GM19025 (cell line): ENCODE measurements around the gene NLRX1.
"Not testable (repeated sequence)": the region's sequence is repeated elsewhere in the genome, so short reads cannot be mapped to it uniquely, and the experiment has no call there.

Experiments
- ATAC-seq: cut with Tn5 transposase; IDR thresholded peaks from one replicate; pipeline ENCODE4 v1.9.1; 2021; ENCODE audit warnings: mild to moderate bottlenecking, low read depth, moderate library complexity; ENCODE audit not compliant: unreplicated experiment

NLRX1 gene

DNA sequence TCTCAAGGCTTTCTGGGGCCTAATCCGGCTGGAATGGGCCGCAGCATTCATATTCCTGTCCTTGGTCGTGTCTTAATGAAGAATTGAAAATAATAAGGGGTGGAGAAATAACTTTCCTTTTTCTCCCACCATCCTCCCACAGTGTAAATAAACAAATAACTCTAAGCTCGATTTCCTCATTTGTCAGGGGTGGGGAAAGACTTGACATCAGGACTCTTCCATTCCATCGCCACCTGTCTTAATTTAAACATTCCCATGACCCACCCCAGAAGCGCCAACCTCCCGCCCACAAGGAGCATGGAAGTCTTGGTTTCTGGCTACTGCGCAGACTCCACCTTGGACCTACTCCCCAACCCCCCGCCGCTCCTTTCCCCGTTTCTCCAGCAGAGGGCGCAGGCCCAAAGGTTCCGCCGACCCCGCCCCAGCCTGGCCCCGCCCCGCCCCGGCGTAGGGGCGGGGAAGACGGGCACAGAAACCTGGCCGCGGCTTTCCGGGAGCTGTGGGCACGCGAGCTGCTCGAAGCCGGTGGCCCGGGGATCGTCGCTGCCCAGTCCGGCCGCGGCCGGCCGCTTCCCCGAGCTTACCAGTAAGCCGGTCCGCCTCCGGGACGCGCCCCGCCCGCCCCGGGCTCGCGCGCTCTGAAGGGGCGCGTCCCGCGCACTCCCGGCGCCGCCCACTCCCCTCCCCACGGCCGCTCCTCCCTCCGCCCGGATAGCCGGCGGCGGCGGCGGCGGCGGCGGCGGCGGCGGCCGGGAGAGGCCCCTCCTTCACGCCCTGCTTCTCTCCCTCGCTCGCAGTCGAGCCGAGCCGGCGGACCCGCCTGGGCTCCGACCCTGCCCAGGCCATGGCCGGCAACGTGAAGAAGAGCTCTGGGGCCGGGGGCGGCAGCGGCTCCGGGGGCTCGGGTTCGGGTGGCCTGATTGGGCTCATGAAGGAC lies 37.3 kb downstream of the NLRX1 start, which contains the start of gene CBL:
Gene CBL, plus strand, starts transcription at position 766 of the 937 bp plus-strand sequence. Its CDS starts 79 bp downstream, at position 845.
- ATAC-seq, result peak; percentile 84

- peak; percentile 9 for ATAC-seq
Observed at GRCh38 chr11:119206511-119207414, 38.2 kb downstream of the NLRX1 start.

DNA sequence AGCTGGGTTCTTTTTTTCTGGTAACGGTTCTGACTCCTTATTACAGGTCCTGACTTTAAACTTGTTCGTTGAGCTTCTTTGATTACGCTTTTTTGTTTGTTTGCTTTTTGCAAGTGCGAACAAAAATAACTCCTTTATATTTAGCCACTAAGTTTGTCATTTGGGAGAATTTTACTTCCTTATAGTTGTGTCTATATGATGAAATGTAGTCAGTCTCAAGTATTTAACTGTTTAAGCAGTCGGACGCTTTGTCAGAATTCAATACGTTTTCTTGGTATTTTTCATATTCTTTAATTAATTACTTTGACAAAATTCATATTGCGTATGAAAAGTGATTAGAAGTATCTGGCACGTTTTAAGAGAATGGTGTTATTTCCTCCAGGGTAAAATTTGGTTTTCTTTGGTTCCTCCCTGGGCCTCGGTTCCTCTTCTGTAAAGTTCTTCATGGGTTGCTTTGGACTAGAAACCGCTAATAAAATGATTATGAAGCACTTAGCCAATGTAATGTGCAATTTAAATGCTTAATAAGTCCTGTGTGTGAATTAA lies 39.0 kb downstream of the NLRX1 start:
- no peak for ATAC-seq

DNA sequence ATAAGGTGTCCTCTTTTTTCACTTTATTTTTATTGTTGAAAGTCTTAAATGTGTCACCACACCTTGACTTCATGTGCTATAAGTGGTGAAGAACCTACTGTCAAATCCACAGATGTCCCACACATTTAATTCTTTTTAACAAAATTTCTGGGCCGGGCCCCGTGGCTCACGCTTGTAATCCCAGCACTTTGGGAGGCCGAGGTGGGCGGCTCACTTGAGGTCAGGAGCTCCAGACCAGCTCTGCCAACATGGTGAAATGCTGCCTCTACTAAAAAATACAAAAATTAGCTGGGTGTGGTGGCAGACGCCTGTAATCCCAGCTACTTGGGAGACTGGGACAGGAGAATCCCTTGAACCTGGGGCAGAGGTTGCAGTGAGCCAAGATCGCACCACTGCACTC lies 40.7 kb downstream of the NLRX1 start:
- ATAC-seq, result no peak

GRCh38 chr11:119210050-119210449 lies 41.5 kb downstream of the NLRX1 start:
- ATAC-seq, result no peak

DNA sequence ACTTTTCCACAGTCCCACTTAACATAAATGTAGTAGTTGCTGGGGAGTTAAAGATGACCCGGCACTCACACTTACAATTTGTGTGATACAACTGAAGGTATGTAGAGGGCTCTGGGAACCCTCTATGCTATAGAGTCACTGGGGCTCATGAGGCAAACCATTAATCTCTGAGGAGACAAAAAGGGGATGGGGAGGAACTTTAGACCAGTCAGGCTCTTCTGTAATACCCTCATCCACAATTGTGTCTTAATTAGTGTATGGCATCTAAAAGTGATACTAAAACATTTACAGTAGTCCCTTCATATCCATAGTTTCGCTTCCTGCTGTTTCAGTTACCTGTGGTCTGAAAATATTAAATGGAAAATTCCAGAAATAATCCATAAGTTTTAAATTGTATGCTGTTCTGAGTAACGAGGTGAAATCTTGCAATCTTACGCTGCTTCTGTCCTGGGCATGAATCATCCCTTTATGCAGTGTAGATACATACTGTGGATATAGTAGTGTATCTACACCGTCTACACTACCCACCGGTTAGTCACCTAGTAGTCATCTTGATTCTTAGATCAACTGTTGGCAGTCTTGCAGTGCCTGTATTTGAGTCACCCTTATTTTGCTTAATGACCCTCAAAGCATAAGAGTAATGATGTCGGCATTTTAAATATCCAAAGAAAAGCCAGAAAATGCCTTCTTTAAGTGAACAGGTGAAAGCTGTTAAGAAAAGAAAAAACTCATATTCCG lies 49.8 kb downstream of the NLRX1 start:
- no peak for ATAC-seq

DNA sequence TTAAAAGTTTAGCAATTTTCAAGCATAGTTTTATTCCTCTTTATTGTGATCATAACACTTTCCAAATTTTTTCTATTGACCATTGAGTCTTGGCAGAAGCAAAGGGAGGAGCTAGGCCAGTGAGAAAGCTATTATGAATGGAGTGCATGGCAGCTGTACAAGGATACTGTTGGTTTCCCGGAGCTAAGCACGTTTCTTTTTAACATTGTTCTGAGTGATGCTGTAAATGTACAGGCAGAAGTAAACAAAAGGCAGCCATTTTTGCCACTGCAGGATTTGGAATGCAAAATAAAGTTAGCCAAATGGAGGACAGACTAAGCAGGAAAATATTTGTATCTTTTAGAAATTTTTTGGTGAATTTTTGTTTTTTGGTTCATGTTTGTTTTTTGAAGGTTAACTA lies 53.8 kb downstream of the NLRX1 start:
- no peak for ATAC-seq

DNA sequence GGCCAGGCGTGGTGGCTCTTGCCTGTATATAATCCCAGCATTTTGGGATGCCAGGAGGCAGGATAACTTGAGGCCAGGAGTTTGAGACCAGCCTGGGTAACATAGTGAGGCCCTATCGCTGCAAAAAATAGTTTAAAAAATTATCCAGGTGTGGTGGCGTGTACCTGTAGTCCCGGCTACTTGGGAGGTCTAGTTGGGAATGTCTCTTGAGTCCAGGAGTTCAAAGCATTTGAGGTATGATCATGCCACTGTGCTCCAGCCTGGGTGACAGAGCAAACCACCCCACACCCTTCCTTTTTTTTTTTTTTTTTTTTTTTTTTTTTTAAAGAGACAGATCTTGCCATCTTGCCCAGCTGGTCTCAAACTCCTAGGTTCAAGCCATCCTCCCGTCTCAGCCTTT lies 54.4 kb downstream of the NLRX1 start:
- ATAC-seq, result no peak

GRCh38 chr11:119223856-119224255 lies 55.3 kb downstream of the NLRX1 start:
- no peak for ATAC-seq

DNA sequence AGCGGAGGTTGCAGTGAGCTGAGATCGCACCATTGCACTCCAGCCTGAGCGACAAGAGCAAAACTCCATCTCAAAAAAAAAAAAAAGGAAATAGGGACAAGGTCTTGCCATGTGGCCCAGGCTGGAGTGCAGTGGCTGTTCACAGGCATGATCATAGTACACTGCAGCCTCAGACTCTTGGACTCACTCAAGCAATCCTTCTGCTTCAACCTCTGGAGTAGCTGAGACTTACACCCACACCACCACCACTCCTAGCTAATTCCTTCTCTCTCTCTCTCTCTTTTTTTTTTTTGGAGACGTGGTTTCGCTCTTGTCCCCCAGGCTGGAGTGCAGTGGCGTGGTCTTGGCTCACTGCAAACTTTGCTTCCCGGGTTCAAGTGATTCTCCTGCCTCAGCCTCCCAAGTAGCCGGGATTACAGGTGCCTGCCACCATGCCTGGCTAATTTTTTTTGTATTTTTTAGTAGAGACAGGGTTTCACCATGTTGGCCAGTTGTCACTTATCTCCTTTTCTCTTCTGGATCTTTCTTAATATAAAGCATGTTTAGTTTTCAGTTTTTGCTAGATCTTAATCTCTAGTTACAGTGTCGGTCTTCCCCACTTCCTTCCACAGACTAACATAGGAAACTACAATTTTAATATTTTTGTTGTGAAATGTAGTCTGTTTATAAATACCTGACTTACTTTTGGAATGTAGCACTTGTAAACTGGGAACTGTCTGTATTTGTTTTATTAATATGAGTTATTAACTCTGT lies 60.2 kb downstream of the NLRX1 start:
- ATAC-seq, result not testable (repeated sequence)

- no peak for ATAC-seq
Observed at GRCh38 chr11:119229288-119229672, 60.8 kb downstream of the NLRX1 start.

DNA sequence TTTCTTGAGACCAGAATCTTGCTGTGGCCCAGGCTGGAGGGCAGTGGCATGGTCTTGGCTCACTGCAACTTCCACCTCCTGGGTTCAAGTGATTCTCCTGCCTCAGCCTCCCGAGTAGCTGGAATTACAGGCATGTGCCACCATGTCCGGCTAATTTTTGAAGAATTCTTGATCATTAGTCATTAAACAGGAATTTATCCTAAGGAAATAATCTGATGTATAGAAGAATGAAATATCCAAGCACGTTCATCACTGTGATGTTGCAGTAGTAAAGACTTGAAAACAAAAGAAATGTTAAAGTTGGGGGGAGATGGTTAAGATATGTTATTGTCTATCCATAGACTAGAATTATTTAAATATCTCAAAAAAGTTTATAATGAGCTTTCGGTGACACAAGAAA lies 61.2 kb downstream of the NLRX1 start:
- no peak for ATAC-seq
